RKO (cell line): ENCODE data around the gene GLRA2.
A peak's percentile ranks its signal among the peaks of the same experiment; 100 is the strongest.

ENCODE experiments used
- DNase-seq: peaks from one replicate; pipeline ENCODE4 v3.0.0-alpha.2; 2016; ENCODE audit warnings: low spot score

Gene GLRA2

DNA sequence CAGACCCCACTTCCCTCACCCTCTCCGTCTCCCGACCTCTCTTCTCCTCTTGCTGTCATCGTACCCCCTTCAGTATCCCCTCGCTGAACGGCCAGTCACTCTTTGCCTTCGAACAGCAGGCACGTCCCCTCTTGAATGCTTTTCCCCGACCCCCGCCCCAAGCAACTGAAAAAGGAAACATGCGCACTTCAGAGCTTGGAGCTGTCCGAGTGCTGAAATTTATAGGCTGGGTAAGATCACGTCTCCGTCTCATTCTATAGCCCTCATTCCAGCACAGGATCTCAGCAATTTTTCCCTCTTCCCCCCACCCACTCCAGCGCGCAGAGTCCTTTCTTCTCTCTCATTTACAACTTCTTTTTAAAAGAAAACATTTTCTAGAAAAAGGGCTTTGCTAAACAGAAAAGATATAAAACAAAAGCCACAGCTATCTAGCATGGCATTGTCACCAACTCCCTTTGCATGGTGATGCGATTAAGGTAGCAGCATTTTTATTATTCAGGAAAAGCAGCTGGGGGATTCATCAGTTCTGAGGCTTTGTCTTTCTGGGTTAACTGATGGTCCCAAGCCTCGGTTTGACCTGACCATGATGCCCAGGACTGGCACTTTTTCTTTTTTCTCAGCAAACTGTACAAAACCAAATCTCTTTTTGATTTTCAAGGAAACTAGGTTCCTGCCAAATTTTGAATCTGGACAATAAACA lies at the start of gene GLRA2:
Gene GLRA2, plus strand, starts transcription at position 247 of the 700 bp plus-strand sequence. CDS start 522 bp downstream, outside the sequence.
- DNase-seq, result peak; percentile 8

DNA sequence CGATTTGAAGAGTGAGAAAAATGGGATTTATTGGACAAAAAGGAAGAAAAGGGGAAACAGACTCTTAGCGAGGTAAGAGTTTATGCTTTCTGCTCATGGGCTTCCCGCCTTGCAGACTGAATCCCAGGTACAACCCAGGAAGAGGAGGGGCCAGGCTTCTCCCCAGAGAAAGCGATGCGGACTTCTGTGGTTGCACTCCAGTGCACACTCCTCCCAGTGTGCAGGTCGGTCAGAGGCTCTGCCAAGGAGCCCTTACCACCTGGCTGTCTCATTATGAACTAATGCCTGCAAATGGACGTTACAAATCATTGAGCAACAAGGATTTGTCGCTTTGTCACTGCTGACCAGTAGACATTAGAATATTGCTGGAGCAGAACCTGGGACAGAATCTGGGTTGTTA lies 39.9 kb upstream of the GLRA2 start:
- DNase-seq, result no peak

DNA sequence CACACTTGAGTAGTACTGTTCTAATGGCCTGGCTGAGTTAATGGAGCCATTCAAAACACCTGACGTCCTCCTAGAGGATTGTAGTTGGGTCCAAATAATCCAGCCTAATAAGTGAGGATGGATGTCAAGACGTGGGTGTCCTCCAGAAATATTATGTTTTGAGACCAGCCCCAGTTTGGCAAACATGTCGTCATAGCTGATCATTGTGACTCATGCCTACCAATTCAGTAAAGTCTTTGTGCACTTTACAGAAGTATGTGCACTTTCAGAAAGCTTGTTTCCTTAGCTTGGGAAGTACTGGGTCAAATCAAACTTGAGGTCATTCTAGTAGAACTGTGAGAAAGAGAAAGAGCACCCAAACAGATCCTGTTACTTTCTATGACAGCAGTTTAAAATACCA lies 37.6 kb upstream of the GLRA2 start:
- no peak for DNase-seq

DNA sequence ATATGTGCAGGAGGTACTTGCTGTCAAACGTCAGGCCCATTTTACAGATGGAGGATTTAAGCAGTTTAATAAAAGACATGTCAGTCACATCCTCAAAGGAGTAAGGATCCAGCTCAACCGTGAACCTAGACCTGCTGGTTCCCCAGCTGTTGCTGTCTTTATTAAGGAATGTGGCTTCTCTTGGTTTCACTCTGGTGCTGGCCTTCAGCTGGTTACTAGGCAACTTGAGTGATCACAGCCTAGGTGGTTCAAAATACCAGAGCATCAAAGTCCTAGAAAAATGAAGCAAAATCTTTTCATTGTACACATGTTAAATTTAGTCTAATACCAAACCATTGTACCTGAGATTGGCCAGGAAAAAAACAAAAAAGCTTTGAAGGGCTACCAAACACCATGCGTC lies 32.7 kb upstream of the GLRA2 start:
- no peak for DNase-seq

DNA sequence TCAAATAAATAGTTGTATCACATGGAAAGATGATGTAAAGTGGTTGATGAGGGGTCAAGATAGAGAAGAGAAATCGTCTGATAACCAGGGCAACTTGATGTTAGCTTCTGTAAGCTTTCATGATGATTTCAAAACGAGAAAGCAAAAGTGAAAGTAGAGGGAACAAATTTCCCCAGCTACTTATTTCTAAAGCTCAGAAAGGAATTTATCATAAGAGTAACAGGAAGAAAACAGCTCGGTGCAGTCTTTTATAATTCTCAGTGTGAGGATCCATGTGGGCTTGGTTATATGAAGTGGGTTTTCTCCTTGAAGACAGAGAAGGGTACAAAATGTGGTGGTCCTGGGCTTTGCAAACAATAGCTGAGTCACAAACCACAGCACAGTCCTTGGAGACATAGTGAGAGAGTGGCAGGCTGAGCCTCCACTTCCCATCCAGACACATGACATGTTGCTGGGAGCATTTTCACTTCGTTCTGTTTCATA lies 32.1 kb upstream of the GLRA2 start:
- no peak for DNase-seq

DNA sequence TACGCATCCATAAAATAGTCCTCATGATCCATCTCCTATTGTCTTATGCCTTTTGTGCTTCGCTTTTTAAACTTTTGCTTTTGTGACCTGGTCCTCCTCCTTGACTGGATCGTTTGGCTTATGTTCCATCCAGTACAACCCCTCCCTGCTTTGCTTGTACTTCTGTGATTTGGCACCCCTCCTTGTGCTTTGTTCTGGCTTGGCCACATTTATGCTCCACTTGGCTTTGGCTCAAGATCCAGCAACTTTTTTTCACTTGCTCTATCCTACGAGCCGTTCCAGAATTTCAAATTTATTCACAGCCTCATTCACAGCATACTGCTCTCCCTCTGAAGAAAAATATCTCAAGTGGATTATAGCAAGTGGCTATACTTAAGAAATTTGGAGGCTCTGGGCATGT lies 28.0 kb upstream of the GLRA2 start:
- no peak for DNase-seq

DNA sequence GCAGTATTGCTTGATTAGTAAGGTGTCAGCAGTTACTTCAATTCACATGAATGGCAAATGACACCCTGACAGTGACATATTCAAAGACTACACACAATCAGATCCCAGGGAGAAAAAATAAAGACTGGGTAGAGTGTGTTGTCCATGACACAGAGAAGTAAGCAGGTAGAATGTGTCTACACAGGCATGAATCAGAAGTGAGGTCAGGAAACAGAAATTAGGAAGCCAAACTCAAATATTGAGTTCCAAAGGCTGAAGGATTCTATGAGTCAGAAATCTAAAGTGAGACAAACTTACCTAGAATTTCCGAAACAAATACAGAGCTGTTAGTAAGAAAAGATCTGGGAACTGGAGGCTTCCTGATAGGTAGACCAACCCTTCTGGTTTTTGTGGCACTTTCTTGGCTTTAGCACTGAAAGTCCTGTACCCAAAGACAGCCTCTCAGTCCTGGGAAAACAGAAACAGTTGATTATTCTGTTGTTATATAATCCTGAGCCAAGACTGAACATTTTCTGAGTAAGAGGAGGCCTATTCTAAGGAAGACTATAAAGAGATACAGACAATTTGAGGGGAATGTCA lies 24.3 kb upstream of the GLRA2 start:
- no peak for DNase-seq

DNA sequence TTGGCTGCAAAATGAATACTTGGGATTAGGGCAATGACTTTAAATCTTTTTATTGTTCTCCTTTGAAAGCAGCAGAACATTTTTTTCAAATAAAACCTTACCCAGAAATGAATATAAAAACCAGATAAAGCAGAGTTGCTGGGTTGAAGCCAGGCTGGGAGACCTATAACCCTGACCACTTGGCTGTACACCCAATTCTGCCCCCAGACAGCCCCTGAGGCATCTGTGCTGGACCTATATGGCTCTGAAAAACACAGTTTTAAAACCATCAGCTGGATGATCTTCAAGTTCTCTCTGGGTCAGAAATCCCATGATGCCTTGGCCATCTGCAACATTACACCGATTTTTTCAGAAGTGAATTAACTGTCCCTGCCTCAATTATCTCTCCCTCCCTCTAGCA lies 23.7 kb upstream of the GLRA2 start:
- DNase-seq, result no peak

DNA sequence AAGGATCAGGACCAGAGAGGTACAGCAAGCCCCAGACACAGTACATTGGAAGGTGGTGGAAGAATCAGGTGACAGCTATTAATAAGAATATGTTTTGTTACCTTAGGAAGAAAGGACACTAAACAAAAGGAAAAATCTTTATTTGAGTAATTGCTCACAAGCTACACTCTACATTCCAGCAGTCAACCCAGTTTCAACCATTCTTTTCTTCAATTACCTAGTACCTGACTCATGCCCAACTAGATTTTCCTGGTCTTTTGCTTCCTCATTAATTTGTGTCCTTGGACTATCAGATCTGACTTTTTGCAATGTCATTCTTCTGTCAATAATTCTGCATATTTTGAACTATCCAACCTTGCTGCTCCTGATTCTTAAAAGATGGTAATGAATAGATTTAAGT lies 22.5 kb upstream of the GLRA2 start:
- DNase-seq, result no peak

DNA sequence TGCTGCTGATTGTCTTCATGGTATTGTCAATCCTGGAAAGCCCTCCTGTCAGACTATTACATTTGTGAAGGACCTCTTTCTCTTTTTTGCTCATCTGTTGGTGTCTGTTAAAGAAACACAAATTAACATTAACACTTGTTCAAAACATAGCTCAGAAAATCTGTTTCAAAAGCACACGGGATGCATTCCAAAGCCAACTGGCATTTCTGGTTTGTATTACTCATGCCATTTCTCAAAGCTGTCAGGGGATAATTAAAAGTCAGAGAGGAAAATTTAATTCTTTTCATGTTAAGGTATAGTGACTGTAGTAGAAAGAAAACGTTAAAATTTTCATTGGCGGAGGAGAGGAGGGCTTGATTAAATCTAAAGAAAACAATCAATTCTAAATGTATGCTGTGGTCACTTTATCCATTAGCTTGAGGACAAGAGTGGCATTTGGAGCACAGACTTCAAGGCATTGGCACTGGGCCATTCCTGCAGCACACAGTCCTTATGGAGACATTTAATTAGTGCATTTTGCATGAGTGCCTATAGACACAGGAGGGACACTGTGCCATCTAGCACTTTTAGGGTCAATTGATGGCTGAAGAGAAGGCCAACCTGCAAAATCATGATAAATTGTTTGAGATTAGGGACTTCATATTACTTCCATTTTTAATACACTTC lies 21.2 kb upstream of the GLRA2 start:
- no peak for DNase-seq

DNA sequence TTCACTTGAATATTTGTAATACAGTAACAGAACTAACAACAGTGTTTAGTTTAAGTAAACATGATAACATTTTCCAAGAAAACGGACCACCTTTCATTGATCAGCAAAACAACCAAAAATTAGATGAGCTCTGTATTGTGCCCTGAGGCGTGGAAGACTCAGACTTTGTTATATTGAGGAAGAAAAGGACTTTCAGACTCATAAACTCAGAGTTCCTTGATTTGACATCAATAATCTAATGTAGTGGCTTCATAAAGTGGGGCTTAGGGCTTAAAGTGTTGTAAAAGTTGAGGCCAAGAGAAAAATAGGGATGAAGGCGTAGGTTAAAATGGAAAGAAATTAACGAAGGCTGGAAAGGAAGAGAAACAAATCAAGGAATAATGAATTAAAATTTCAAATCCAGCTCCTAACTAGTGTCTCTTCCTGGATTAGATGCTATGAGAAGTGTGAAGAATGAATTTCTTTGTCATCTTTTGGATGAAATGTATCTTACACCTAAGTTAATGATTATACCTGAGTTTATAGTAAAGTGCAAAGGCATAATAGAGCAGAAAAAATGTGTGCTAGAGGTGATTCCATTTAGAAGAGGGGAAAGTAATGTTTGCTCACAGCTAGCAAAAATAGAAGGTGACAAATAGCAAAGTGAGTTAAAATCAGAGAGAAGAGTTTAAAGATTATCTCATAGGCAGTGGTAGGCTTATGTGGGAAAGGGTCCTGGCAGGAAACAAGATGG lies 19.8 kb upstream of the GLRA2 start:
- no peak for DNase-seq

DNA sequence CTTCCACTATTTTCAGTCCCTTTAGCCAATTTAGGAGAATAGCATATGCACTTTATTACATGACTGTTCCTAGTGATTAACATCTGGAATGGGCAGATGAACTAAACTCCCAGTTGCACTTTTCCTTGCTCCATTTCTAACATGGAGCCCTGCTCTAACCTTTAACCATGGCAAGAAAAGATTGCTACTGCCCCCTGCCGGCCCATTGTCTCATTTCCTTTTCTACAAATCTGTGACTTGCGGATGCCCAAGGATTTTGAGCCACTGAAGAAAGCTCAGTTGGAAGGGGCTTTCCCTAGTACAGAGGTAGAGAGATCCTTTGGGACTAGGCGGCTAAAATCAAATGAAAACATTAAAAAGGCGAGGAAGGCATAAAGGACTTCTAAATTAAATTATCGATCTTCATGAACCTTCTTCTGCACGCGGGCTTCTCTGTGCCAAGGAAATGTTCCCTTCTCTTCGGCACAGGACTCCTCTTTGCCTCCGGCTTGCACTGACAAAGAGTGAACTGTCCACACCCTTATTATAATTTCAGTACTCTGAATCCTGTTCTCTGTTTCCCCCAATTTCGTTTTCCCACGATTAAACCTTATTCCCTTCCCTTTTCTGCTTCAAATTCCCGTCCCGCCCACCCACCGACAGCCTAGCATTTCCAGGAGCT lies 577 bp upstream of the GLRA2 start:
- peak; percentile 41 for DNase-seq

DNA sequence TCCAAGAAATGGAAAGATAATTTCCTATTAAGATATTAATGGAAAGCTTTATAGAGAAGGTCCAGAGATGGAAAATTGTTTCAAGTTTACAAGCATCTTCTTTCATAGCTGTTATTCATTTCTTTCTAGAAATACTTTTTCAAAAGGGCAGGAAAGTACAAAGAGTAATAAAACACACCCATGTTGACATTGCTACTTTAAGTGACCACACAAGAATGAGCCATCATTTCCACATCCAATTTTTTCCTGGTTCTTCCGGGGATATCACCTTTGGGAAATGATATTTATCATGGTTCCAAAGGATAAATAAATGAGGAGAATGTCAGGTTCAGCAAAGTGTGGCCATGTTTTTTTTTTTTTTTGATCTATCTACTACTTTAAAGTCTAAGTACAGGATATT lies 4.5 kb downstream of the GLRA2 start:
- no peak for DNase-seq

DNA sequence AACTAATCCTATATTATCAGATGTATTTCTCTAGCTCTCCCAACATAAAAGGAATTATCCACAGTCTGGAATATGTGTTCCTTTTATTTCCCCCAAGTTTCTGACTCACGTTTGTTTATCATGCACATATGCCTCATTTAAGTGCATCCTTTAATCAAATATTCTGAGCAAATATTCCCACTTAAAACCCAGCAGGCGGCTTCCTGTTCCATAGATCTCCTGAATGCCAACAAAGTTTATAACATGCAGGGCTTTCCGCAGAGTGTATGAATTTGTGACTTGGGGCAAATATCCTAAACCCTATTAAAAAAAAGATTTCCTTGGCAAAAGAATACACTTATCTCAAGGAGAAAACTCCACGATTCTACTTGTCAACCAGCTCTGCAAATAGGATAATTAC lies 16.9 kb downstream of the GLRA2 start:
- no peak for DNase-seq

DNA sequence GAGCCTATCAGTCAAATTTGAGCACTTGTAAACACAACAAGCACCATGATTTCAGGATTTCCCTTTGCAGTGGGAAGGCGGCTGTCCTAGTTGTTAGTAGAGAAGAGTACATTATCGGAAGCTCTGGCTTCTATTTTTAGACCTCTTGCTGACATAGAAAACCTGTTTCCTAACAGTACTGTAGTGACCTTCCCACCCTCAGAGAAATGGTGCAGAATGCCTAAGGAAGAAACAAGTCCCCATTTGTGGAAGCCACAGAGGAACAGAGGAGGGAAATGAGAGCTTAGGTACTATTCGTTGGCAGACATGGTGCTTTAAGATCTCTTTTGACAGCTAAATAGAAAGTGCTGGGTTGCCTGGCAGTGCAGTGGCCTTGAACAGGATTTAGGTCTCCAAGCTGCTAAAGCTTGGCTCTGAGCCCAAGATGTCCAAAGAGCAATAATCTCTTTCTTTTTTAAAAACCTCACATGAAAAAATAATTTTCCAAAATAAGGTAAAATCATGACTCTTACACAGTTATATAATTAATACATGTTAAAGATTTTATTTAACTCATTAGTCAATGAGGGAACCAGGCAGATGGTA lies 24.9 kb downstream of the GLRA2 start:
- no peak for DNase-seq

DNA sequence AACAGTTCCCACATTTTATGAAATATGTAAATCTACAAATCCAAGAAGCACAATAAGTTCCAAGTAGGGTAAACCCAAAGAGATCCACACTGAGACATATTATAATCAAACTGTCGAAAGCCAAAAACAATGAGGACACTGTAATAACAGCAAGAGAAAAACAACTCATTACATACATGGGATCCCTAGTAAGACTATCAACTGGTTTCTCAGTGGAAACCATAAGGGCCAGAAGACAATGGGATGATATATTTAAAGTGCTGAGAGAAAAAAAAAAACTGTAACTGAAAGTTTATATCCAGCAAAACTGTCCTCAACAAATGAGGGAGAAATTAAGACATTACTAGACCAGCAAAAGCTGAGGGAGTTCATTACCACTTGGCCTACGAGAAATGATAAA lies 34.7 kb downstream of the GLRA2 start:
- no peak for DNase-seq

DNA sequence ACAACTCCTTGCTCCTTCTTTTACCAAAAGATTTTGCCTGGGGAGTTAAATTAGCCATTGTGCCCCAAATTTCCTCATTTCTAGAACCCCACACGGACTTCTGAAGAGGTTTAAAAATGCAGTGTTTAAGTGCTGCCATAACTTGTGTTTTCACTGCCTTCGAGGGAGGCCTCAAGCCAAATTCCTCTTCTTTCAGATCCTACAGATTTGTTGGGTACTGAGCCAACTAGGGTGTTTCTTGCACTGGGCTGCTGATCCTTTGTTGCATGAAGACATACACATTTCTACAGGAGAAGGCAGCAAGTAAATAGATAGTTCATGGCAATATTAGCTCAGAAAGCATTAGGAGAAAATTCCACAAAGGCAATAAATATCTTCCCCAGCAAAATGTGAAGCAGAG lies 43.8 kb downstream of the GLRA2 start:
- no peak for DNase-seq

DNA sequence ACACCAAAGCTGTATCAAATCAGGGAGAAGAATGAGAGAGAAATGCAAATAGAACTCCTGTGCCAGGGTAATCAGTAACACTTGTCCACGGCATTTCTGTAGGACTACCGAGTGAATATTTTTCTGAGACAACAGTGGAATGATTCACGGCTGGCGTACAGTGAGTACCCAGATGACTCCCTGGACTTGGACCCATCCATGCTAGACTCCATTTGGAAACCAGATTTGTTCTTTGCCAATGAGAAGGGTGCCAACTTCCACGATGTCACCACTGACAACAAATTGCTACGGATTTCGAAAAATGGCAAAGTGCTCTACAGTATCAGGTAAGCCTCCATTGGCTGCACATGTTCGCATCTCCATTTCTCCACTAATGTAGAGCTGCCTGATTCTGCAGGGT lies 51.7 kb downstream of the GLRA2 start:
- no peak for DNase-seq

DNA sequence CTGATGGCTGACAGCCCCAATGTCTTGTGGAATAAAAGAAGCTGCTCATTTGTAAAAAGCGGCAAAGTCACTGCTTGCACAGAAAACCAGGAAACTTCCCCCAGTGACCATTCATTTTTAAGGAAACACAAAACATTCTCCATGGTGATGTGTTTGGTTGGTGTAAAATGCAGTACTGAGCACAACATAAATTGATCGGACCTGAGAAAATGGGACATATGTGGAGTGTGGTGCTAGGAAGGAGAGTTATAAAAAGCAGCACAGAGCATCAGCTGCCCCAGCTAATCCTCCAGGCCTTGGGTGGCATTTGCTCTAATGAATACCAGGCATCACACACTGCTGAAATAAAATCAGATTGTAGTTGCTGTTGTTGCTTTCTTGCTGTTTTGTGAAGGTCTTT lies 55.2 kb downstream of the GLRA2 start:
- no peak for DNase-seq

DNA sequence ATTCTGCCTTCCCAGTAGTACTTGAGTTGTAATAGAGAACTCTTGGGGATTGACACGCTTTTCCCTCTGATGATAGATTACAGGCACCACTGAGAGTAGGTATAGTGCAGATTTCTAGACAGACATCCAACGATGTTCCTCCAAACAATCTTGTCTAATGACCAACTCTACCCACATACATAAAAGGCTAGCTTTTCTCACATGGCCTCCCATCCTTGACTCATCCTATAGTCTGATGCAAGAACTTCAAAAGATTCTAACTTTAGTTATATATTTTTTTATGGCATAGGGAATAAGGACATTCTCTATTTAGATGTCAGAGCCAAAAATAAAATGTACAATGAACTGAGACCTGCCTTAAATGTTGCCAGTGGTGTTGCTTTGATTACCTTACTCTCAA lies 60.9 kb downstream of the GLRA2 start:
- no peak for DNase-seq

DNA sequence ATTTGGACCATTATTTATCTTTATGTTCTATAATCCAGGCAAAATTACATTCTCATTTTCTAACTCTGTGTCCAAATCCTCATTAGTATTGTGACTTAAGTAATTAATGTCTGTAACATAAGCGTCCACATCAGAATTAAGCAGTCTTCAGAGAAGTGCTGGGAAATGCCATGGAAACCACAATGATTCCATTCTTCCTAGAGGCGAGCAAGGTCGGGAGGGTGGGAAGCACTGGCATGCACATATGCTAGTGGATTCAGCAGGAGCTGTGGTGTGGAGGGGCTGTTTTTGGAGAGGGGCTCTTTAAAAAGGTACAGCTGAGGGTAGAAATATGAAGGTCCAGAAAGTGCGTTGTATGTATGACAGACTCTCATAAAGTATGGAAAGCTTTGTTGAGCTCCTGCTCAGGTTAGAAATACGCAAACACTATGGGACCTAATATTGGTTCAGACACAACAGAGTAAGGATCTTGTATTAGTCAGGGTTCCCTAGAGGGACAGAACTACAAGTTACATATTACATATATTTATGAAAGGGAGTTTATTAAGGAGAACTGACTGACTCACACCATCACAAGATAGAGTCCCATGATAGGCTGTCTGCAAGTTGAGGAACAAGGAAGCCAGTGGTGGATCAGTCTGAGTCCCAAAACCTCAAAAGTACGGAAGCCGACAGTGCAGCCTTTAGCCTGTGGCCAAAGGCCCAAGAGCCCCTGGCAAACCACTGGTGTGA lies 61.5 kb downstream of the GLRA2 start:
- no peak for DNase-seq
